Neuronal stem cell (in vitro differentiated cells): ENCODE measurements around the gene SYT6.
A peak's percentile ranks its signal among the peaks of the same experiment; 100 is the strongest.
"Not testable (repeated sequence)": the region's sequence is repeated elsewhere in the genome, so short reads cannot be mapped to it uniquely, and the experiment has no call there.

Experiments
- DNase-seq: peaks from one replicate; pipeline ENCODE4 v3.0.0-alpha.2; 2013; ENCODE audit warnings: low spot score
- H2AFZ ChIP-seq: one replicate; pipeline ENCODE4 v1.6.1; 2013; ENCODE audit warnings: mild to moderate bottlenecking, low read length, inconsistent platforms
- H2AK5ac ChIP-seq: 2 replicates; pipeline ENCODE4 v1.6.1; 2013; ENCODE audit warnings: low read depth, mild to moderate bottlenecking, inconsistent platforms, low read length, moderate library complexity, mixed read lengths
- H2BK120ac ChIP-seq: 2 replicates; pipeline ENCODE4 v1.6.1; 2013; ENCODE audit warnings: low read depth, mild to moderate bottlenecking, inconsistent platforms, low read length, moderate library complexity, mixed read lengths
- H2BK12ac ChIP-seq: one replicate; pipeline ENCODE4 v1.6.1; 2013; ENCODE audit warnings: low read length, inconsistent platforms
- H2BK15ac ChIP-seq: 2 replicates; pipeline ENCODE4 v1.6.1; 2013; ENCODE audit warnings: mild to moderate bottlenecking, low read length, inconsistent platforms, mixed read lengths
- H2BK5ac ChIP-seq: one replicate; pipeline ENCODE4 v1.6.1; 2013; ENCODE audit warnings: inconsistent platforms, mild to moderate bottlenecking, low read length, moderate library complexity
- H3K14ac ChIP-seq: one replicate; pipeline ENCODE4 v1.6.1; 2013; ENCODE audit warnings: low read length, inconsistent platforms
- H3K18ac ChIP-seq: 2 replicates; pipeline ENCODE4 v1.6.1; 2013; ENCODE audit warnings: low read length, inconsistent platforms
- H3K23ac ChIP-seq: 2 replicates; pipeline ENCODE4 v1.6.1; 2013; ENCODE audit warnings: low read depth, mild to moderate bottlenecking, mixed read lengths, low read length, inconsistent platforms; ENCODE audit not compliant: poor library complexity
- H3K27ac ChIP-seq: replicated peaks from 3 replicates; pipeline ENCODE4 v1.5.1; 2013; ENCODE audit warnings: low read length, inconsistent platforms
- H3K27me3 ChIP-seq, 3 experiments: 2 replicates each; pipeline ENCODE4 v1.6.1; 2013; ENCODE audit warnings: low read length in 3 of 3, mild to moderate bottlenecking in 2 of 3, inconsistent platforms in 1 of 3, low read depth in 1 of 3, mixed read lengths in 1 of 3, moderate library complexity in 1 of 3; ENCODE audit not compliant: control insufficient read depth in 3 of 3, insufficient read depth in 3 of 3
- H3K36me3 ChIP-seq, 2 donors: replicated peaks in 1 of 2; 2 replicates each; pipeline ENCODE4 v1.6.1; 2013; ENCODE audit warnings: low read length in 2 of 2; ENCODE audit not compliant: control insufficient read depth in 2 of 2, insufficient read depth in 2 of 2
- H3K4ac ChIP-seq: 2 replicates; pipeline ENCODE4 v1.6.1; 2013; ENCODE audit warnings: inconsistent platforms, mild to moderate bottlenecking, low read length, moderate library complexity
- H3K4me1 ChIP-seq, 2 donors: 1 replicate in 1 of 2; 2 replicates in 1 of 2; pipeline ENCODE4 v1.6.1; 2013; ENCODE audit warnings: low read length in 2 of 2, low read depth in 1 of 2; ENCODE audit not compliant: control insufficient read depth in 2 of 2, insufficient read depth in 1 of 2
- H3K4me2 ChIP-seq: one replicate; pipeline ENCODE4 v1.6.1; 2013; ENCODE audit warnings: mild to moderate bottlenecking, low read length, inconsistent platforms; ENCODE audit not compliant: insufficient read depth, poor library complexity, severe bottlenecking
- H3K4me3 ChIP-seq, 2 donors: 2 replicates each; pipeline ENCODE4 v1.5.1; 2013; ENCODE audit warnings: low read length in 2 of 2, mild to moderate bottlenecking in 2 of 2, inconsistent platforms in 1 of 2, moderate library complexity in 1 of 2
- H3K79me1 ChIP-seq: one replicate; pipeline ENCODE4 v1.6.1; 2013; ENCODE audit warnings: low read depth, mild to moderate bottlenecking, inconsistent platforms, low read length, moderate library complexity
- H3K9ac ChIP-seq: one replicate; pipeline ENCODE4 v1.6.1; 2013; ENCODE audit warnings: mild to moderate bottlenecking, low read depth, low read length, inconsistent platforms; ENCODE audit not compliant: poor library complexity
- H3K9me3 ChIP-seq, 2 donors: replicated peaks in 1 of 2; 2 replicates each; pipeline versions ENCODE3 to v1.6.1; 2013; ENCODE audit warnings: low read length in 2 of 2, mild to moderate bottlenecking in 2 of 2, inconsistent platforms in 1 of 2, low read depth in 1 of 2, mixed read lengths in 1 of 2, moderate library complexity in 1 of 2; ENCODE audit not compliant: control insufficient read depth in 2 of 2, insufficient read depth in 1 of 2
- H4K8ac ChIP-seq: one replicate; pipeline ENCODE4 v1.6.1; 2013; ENCODE audit warnings: low read depth, mild to moderate bottlenecking, inconsistent platforms, low read length, moderate library complexity
- H4K91ac ChIP-seq: one replicate; pipeline ENCODE4 v1.6.1; 2013; ENCODE audit warnings: low read length, low read depth, mild to moderate bottlenecking, inconsistent platforms; ENCODE audit not compliant: poor library complexity
- WGBS, 2 donors: extraction: QIAGEN DNeasy Blood & Tissue Kit; methylation state at CpG; one replicate each; pipeline ENCODE4 v1.1.7; 2013; ENCODE audit warnings: missing lambda C conversion rate in 2 of 2, mixed read lengths in 1 of 2; ENCODE audit not compliant: insufficient read length in 2 of 2, insufficient replicate concordance in 1 of 2; ENCODE audit errors: extremely low coverage in 2 of 2; 5-methylcytosine and 5-hydroxymethylcytosine counted together

SYT6 gene

GRCh38 chr1:114075105-114075504 is 78.6 kb downstream of the SYT6 start:
- no peak overlapping the region for H4K8ac ChIP-seq
- peak overlapping the region; percentile 17 for H3K27ac ChIP-seq
- no peak overlapping the region for H3K4ac ChIP-seq
- H3K14ac ChIP-seq: no peak overlapping the region
- no peak overlapping the region for H2BK15ac ChIP-seq
- H3K4me1 ChIP-seq: peaks cover 0 to 16% of the 10 kb centered on the region in 2 donors
- H2AFZ ChIP-seq: no peak overlapping the region
- no peaks in the 10 kb centered on the region for H3K36me3 ChIP-seq
- H3K23ac ChIP-seq: no peak overlapping the region
- H3K4me3 ChIP-seq: no peak overlapping the region
- H3K27me3 ChIP-seq: no peaks in the 10 kb centered on the region
- H3K9me3 ChIP-seq: peaks cover 0 to 9% of the 10 kb centered on the region in 2 donors
- no peaks in the 10 kb centered on the region for H3K79me1 ChIP-seq
- DNase-seq: no peak
- H3K4me2 ChIP-seq: no peak overlapping the region
- H2AK5ac ChIP-seq: no peak overlapping the region
- H2BK120ac ChIP-seq: no peak overlapping the region
- no peak overlapping the region for H3K18ac ChIP-seq
- no CpG with 5 or more reads among the region's 2 CpGs for WGBS, 2 donors
- H4K91ac ChIP-seq: no peak overlapping the region
- no peak overlapping the region for H2BK12ac ChIP-seq
- H2BK5ac ChIP-seq: no peak overlapping the region
- H3K9ac ChIP-seq: no peak overlapping the region

- Histone ChIP-seq H3K4me3 (no peak overlapping the region), H3K36me3 (no peaks in the 10 kb centered on the region), H3K27me3 (no peaks in the 10 kb centered on the region), H3K9ac (no peak overlapping the region), H3K9me3 (peaks cover 0 to 9% of the 10 kb centered on the region in 2 donors), H3K14ac (no peak overlapping the region), H2BK120ac (no peak overlapping the region), H3K4me2 (no peak overlapping the region), H2BK12ac (no peak overlapping the region), H3K79me1 (no peaks in the 10 kb centered on the region), H3K18ac (no peak overlapping the region), H2BK5ac (no peak overlapping the region), H2AFZ (no peak overlapping the region), H3K27ac (no peak overlapping the region), H2AK5ac (no peak overlapping the region), H4K91ac (no peak overlapping the region), H3K4me1 (peaks cover 0 to 9% of the 10 kb centered on the region in 2 donors), H3K23ac (no peak overlapping the region), H2BK15ac (no peak overlapping the region), H3K4ac (no peak overlapping the region), H4K8ac (no peak overlapping the region)
- DNase-seq: no peak
Observed at GRCh38 chr1:114072246-114072645, 81.4 kb downstream of the SYT6 start.

- H3K18ac ChIP-seq, H3K4me2 ChIP-seq, H3K4me3 ChIP-seq, H3K9me3 ChIP-seq, H2AFZ ChIP-seq, H3K36me3 ChIP-seq, H2BK15ac ChIP-seq, H3K23ac ChIP-seq, H3K4ac ChIP-seq, H2BK5ac ChIP-seq, H3K9ac ChIP-seq, H3K79me1 ChIP-seq, H3K14ac ChIP-seq, H2BK120ac ChIP-seq, H2AK5ac ChIP-seq, H4K91ac ChIP-seq, H4K8ac ChIP-seq, H3K27ac ChIP-seq, H3K4me1 ChIP-seq, H2BK12ac ChIP-seq, DNase-seq, H3K27me3 ChIP-seq: not testable (repeated sequence)
Observed at GRCh38 chr1:114069762-114070161, 83.9 kb downstream of the SYT6 start.

- not testable (repeated sequence) for H3K27ac ChIP-seq, DNase-seq, H3K14ac ChIP-seq, H3K4me3 ChIP-seq, H3K23ac ChIP-seq, H4K91ac ChIP-seq, H3K27me3 ChIP-seq, H2AFZ ChIP-seq, H3K79me1 ChIP-seq, H4K8ac ChIP-seq, H2BK12ac ChIP-seq, H3K9ac ChIP-seq, H2BK5ac ChIP-seq, H3K36me3 ChIP-seq, H2BK15ac ChIP-seq, H3K9me3 ChIP-seq, H3K4me2 ChIP-seq, H3K18ac ChIP-seq, H2AK5ac ChIP-seq, H3K4me1 ChIP-seq, H2BK120ac ChIP-seq, H3K4ac ChIP-seq
- no CpG with 5 or more reads among the region's 1 CpG for WGBS, 2 donors
Observed at GRCh38 chr1:114068684-114069083, 85.0 kb downstream of the SYT6 start.
